Limb (tissue), 2 donors: ENCODE measurements around the gene CYP26C1.

Source experiments
- DNase-seq, 2 donors: peaks; one replicate each; pipeline ENCODE4 v3.0.0-alpha.2; 2016; ENCODE audit errors: extremely low spot score in 2 of 2

CYP26C1 gene

GRCh38 chr10:93064874-93065660 lies 4.5 kb downstream of the CYP26C1 start:
- DNase-seq: no peak

- no peak for DNase-seq
These were observed 5.3 kb downstream of the CYP26C1 start for GRCh38 chr10:93065675-93066543.

GRCh38 chr10:93066544-93066913 lies 5.9 kb downstream of the CYP26C1 start:
- DNase-seq: no peak

- no peak for DNase-seq
These were observed 7.1 kb downstream of the CYP26C1 start for GRCh38 chr10:93067443-93068365.

- peak in 1 of 2 donors; percentile 69 for DNase-seq
These were observed 8.0 kb downstream of the CYP26C1 start for GRCh38 chr10:93068411-93069244.

- no peak for DNase-seq
These were observed 8.6 kb downstream of the CYP26C1 start for GRCh38 chr10:93069245-93069561.

GRCh38 chr10:93070378-93071176 lies 10.0 kb downstream of the CYP26C1 start:
- no peak for DNase-seq

- DNase-seq: no peak
These were observed 10.5 kb downstream of the CYP26C1 start for GRCh38 chr10:93071177-93071472.

GRCh38 chr10:93071674-93072224 lies 11.2 kb downstream of the CYP26C1 start:
- DNase-seq: no peak

- no peak for DNase-seq
These were observed 11.7 kb downstream of the CYP26C1 start for GRCh38 chr10:93072225-93072712.

GRCh38 chr10:93072713-93073538 lies 12.3 kb downstream of the CYP26C1 start:
- no peak for DNase-seq

- no peak for DNase-seq
These were observed 13.0 kb downstream of the CYP26C1 start, which contains the start of gene CYP26A1 for GRCh38 chr10:93073539-93074146. Gene CYP26A1, plus strand, starts transcription at chr10:93073893. Its CDS starts 42 bp downstream, at chr10:93073935.

GRCh38 chr10:93074147-93074596 lies 13.6 kb downstream of the CYP26C1 start:
- DNase-seq: peak in 1 of 2 donors; percentile 57

GRCh38 chr10:93074597-93075368 lies 14.2 kb downstream of the CYP26C1 start:
- DNase-seq: peak in 1 of 2 donors; percentile 63

GRCh38 chr10:93075369-93076221 lies 15.0 kb downstream of the CYP26C1 start:
- no peak for DNase-seq

GRCh38 chr10:93076871-93077270 lies 16.3 kb downstream of the CYP26C1 start:
- DNase-seq: no peak
